Hematopoietic multipotent progenitor cell treated with erythropoietin and hydrocortisone succinate and interleukin-3 and kit ligand, for 6 days (in vitro differentiated cells): ENCODE data around the gene UPK2.

Source experiments
- DNase-seq: peaks from one replicate; pipeline ENCODE4 v3.0.0-alpha.2; 2015

The UPK2 gene

GRCh38 chr11:118956094-118956846 lies at the start of gene UPK2:
TSS of gene UPK2 (plus strand) at chr11:118956298. CDS start at chr11:118956351, 53 bp downstream.
- DNase-seq, result peak; percentile 92

GRCh38 chr11:118907051-118908042 lies 48.8 kb upstream of the UPK2 start:
- DNase-seq, result peak; percentile 90

GRCh38 chr11:118908264-118908663 lies 47.8 kb upstream of the UPK2 start:
- no peak for DNase-seq

GRCh38 chr11:118908901-118909618 lies 47.0 kb upstream of the UPK2 start:
- no peak for DNase-seq

GRCh38 chr11:118909619-118910308 lies 46.3 kb upstream of the UPK2 start:
- DNase-seq, result no peak

- peak; percentile 79 for DNase-seq
Measured at GRCh38 chr11:118910309-118911112, 45.6 kb upstream of the UPK2 start.

GRCh38 chr11:118911113-118911879 lies 44.8 kb upstream of the UPK2 start:
- DNase-seq, result no peak

- peak; percentile 80 for DNase-seq
Measured at GRCh38 chr11:118911880-118912741, 44.0 kb upstream of the UPK2 start.

GRCh38 chr11:118912742-118913410 lies 43.2 kb upstream of the UPK2 start:
- DNase-seq, result no peak

GRCh38 chr11:118913411-118914125 lies 42.5 kb upstream of the UPK2 start:
- peak; percentile 70 for DNase-seq

GRCh38 chr11:118914178-118914918 lies 41.8 kb upstream of the UPK2 start:
- DNase-seq, result no peak

- DNase-seq, result no peak
Measured at GRCh38 chr11:118914987-118915386, 41.1 kb upstream of the UPK2 start.

GRCh38 chr11:118915396-118915795 lies 40.7 kb upstream of the UPK2 start:
- no peak for DNase-seq

GRCh38 chr11:118915941-118916841 lies 39.9 kb upstream of the UPK2 start:
- no peak for DNase-seq

- DNase-seq, result no peak
Measured at GRCh38 chr11:118916842-118917388, 39.2 kb upstream of the UPK2 start.

- DNase-seq, result peak; percentile 77
Measured at GRCh38 chr11:118917481-118918127, 38.5 kb upstream of the UPK2 start.
